D721Med (cell line): ENCODE measurements around the gene RNASE1.
"Not testable (repeated sequence)": the region's sequence is repeated elsewhere in the genome, so short reads cannot be mapped to it uniquely, and the experiment has no call there.

ENCODE experiments used
- DNase-seq: peaks from one replicate; pipeline ENCODE4 v3.0.0; 2011; ENCODE audit warnings: low spot score; ENCODE audit not compliant: insufficient read length
- FAIRE-seq: peaks from 2 replicates; lab custom pipeline; 2011; peaks lifted over from hg19 to GRCh38; lab: Jason Lieb, UNC
- TF ChIP-seq, protein P1 (sequence below): IDR thresholded peaks from 2 replicates; pipeline ENCODE4 v1.5.1; 2012; ENCODE audit warnings: mild to moderate bottlenecking, control low read depth; ENCODE audit not compliant: insufficient read depth; ENCODE audit errors: missing control alignments

The RNASE1 gene

DNA sequence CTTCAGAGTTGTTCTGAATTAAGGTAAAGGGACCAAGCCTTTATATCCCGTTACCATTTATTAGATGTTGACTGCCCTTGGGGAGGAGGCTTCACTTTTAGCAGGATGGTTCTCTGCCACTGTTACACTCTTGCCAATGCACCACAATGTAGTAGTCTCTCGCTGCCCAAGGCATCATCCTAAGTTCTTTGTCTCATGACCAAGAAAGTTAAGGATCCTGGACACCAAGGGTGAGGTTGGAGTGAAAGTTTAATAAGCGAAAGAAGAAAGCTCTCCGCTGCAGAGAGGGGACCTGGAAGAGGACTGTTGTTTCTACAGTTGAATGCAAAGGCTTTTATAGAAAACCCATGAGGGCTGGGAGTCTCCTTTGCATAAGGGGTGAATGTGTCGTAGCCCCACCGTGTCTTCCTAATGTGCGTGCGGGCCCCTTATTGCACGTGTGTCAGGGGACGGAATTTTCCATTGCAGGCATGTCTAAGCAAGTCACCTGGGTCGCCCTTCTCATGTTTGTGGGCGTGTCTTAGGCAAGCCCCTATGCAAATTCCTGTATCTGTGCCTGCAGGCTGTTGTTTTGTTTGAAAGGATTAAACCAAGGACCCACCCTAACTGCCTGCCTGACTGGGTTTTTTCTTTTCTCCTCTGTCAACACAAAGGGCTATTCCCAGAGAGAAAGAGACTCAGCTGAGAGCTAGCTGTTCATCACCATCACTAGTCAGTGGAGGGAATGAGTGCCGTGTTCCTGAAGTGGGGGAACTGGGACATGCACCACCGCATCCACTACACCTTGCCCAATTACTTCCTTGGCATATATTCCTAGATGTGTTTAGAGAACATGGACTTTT is 17.6 kb upstream of the RNASE1 start:
- no peak for DNase-seq
- TF ChIP-seq, protein P1, sequence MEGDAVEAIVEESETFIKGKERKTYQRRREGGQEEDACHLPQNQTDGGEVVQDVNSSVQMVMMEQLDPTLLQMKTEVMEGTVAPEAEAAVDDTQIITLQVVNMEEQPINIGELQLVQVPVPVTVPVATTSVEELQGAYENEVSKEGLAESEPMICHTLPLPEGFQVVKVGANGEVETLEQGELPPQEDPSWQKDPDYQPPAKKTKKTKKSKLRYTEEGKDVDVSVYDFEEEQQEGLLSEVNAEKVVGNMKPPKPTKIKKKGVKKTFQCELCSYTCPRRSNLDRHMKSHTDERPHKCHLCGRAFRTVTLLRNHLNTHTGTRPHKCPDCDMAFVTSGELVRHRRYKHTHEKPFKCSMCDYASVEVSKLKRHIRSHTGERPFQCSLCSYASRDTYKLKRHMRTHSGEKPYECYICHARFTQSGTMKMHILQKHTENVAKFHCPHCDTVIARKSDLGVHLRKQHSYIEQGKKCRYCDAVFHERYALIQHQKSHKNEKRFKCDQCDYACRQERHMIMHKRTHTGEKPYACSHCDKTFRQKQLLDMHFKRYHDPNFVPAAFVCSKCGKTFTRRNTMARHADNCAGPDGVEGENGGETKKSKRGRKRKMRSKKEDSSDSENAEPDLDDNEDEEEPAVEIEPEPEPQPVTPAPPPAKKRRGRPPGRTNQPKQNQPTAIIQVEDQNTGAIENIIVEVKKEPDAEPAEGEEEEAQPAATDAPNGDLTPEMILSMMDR, result no peak
- FAIRE-seq, result no peak

DNA sequence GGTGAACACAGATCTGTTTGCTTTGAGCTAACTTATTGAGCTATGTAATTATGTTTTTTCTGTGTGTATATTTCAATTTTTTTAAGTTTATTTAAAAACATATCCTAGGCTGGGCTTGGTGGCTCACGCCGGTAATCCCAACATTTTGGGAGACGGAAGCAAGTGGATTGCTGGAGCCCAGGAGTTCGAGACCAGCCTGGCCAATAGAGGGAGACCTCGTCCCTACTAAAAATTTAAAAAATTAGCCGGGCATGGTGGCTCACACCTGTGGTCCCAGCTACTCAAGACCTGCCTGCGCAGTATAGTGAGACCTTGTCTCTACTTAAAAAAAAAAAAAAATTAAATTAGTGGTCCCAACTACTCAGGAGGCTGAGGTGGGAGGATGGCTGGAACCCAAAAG is 16.2 kb upstream of the RNASE1 start:
- TF ChIP-seq, protein P1, result no peak
- no peak for FAIRE-seq
- no peak for DNase-seq

DNA sequence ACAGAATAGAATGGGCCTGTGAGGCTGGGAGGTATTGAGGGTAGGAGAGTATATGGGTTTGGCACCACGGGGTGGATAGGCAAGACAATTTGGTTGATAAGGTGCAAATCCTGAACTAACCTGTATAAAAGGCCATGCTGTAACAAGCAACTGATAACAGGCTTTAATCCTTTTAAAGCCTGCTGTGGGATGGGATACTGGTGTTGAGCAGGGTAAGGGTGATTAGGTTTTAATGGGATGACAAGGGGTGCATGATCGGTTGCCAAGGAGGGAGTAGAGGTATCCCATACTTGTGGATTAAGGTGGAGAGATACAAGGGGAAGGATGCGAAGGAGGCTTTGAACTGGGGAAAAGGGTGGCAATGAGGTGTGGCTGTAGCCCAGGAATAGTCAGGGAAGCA is 13.3 kb upstream of the RNASE1 start:
- not testable (repeated sequence) for FAIRE-seq, DNase-seq

DNA sequence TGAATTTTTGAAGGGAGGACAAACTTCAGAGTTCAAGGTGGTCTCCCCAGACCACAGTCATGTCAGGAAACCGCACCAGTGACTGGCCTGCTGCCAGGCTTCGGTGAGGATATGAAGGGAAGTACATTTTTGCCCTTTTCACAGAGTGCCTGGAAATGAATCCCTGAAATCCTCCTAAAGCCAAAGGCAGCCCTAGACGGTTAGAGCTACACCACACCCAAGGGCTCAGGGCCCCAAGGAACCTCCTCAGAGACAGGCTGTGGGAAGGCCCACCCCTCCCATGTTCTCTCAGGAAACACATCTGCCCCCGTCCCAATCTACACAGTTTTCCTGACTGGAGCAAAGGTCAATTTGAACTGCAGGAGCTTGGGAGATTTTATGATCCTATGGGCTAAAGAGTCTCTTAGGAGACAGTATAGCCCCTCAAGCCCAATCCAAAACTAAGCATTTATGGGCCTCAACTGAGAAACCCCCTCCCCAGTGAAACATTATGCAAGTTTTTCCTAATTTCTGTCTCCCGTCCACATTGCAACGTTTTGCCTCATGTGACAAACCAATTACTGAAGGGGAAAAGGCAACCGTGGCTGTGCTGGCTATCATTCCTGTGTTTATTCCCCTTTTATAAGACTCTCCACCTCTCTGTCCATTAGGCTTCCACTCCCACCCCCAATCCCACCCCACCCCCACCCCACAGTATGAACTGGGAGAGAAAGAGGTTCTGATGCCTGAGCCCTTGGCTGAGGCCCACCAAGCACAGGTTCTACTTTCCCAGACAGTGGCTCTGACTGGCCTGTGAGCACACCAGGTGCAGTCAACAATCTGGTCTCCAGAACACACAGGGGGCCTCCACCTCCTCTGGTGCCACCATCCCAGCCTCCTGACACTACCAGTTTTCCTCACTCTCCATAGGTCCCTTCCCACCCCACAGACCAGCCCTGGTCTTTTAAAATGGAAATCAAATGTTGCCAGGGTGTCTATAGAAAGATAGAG is 9.6 kb upstream of the RNASE1 start:
- TF ChIP-seq, protein P1, result no peak
- no peak for DNase-seq
- FAIRE-seq, result no peak

DNA sequence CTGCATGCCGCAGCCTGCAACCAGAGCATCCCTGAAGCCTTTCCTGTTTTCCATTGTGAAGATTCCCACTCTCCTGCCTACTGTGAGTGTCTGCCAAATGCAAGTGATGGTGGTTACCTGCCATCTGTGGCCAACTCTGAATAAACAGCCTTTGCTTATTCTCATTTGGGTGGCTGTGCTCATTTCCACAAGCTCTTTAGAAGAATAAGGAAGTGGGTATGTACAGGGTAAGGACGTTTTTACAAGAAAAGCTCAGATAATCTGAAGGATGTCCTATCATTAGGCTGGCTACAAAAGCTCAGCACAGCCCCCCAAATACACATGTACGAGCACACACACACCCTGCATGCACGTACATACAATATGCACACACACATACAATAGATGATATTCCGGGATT is 7.3 kb upstream of the RNASE1 start:
- TF ChIP-seq, protein P1, result no peak
- DNase-seq, result no peak
- no peak for FAIRE-seq

DNA sequence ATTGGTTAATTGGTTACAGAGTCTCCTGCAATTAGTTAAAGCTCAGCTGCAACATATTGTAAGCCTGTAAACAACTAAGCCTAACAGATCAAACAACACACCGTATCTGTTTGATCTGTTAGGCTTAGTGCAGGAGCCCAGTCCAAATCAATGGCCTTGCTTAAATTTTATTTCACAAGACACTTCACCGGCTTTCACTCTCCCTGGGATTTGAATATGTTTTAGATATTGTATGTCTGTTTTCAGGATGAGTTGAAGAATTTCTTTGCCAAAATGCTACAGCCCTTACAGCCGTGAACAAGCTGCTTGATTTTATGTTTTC is 5.5 kb upstream of the RNASE1 start:
- TF ChIP-seq, protein P1, result no peak
- FAIRE-seq, result no peak
- DNase-seq, result no peak

DNA sequence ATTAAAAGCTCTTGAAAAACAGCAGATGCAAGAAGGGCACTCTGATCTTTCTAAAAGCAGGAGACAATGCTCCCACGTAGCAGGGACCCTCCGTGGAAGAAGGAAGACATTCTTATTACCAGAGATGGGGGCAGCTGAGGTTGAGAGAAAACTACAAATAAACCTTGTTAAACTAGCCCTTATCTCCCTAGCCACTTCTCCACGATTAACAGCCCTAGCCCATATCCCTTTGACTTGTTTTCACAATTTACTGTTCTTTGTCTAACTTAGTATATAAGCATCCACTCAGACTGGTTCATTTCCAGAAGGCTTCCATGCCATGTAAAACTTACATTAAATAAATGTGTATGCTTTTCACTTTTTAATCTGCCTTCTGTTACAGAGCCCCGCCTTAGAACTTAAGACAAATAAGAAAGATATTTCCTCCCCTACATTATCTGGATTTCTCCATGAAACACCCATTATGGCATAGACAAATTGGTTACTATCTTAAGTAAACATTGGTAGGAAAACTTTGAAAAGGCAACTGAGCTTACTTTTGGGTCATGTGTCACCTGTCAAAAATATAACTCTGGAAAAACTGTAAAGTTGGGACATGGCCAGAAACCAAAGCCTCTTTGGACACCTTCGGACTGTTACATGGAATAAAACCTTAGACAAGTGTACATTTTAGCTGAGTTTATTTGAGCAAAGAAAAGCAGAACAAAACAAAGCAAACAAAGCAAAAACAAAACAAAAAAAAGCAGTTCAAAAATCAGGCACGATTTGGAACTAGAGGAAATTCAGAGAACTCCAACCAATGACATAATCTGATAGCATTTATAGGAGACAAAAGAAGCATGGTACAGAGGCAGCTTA is 4.9 kb upstream of the RNASE1 start:
- no peak for FAIRE-seq
- DNase-seq, result no peak
- TF ChIP-seq, protein P1, result no peak
